ENCODE data around the gene PCTP. TPM values are rescaled to one million over a fixed set of nuclear protein-coding genes. Genes with fewer than 3 reads are reported as not detected.

PCTP gene
- total and polyA plus RNA-seq, 9 of the 15 experiments (the other 6 are each of a cell fraction or from before 2014, with no cell fraction given), result 10.9 to 62.3 (median 41.2) TPM

DNA sequence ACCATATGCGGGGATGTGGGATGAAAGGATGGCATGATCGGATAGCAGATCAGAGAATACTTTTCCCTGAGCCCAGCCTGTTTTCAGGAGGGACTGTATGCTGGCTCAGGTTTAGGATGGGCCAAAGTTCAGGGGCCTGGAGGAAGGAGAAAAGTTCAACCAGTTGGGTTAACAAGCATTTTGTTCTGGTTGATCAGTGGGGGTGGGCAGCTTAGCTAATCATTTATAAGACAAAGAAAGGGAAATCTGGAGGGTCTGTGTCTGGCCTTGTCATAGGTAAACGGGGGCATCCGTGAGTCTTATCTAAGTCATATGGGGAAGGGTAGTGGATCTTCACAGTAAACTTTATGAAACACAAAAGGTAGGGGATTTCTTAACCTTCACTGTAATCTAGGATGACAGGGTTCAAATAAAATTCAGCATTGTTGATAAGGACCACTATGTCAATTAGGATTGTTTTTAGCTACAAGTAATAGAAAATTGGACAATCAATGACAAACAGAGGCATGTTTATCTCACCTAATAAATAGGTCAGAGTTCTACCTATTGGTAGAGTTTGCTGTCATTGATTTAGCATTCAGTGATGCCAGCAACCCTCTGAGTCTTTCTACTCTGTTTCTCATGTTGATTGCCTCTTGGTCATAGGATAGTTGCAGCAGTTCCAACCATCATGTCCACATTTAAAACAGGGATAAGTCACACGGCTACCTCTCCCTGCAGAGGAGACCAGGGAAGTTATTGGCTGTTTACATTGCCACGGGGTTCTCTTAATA lies 11.4 kb downstream of the PCTP start:
- Histone ChIP-seq H3K9ac (ENCODE audit: insufficient read depth in 1 of 2, low read depth in 2 of 2, low read length in 2 of 2) (no peak overlapping the region), H3K4me1 (replicated peaks in 1 of 2; ENCODE audit: control insufficient read depth in 2 of 2, insufficient read depth in 2 of 2, low read length in 2 of 2) (peaks cover 0 to 7% of the 10 kb centered on the region in 2 experiments; a peak in 3 of 5 replicates), H3K27ac (ENCODE audit: extremely low read depth, low read depth, low read length) (no peak overlapping the region), H3K36me3 (ENCODE audit: control insufficient read depth, insufficient read depth, low read length) (no peaks in the 10 kb centered on the region), H2AFZ (ENCODE audit: low read depth, low read length) (no peak overlapping the region), H3K9me1 (ENCODE audit: control insufficient read depth, insufficient read depth, low read length) (no peaks in the 10 kb centered on the region), H3K9me3 (replicated peaks; ENCODE audit: control insufficient read depth, insufficient read depth, low read depth, low read length) (no peaks in the 10 kb centered on the region), H3K27me3 (ENCODE audit: control insufficient read depth in 2 of 2, insufficient read depth in 2 of 2, low read length in 2 of 2) (no peaks in the 10 kb centered on the region), H3K4me2 (ENCODE audit: insufficient read depth, low read length) (no peak overlapping the region), H3K79me2 (ENCODE audit: control insufficient read depth, insufficient read depth, low read length) (peaks cover 69% of the 10 kb centered on the region), H3K4me3 (no peak overlapping the region), H4K20me1 (replicated peaks; ENCODE audit: control insufficient read depth, insufficient read depth, low read length) (no peaks in the 10 kb centered on the region)
- TF ChIP-seq CBFB (CRISPR knock-in tag; IDR thresholded peaks at IDR 0.05) (no peak), ZNF589 (CRISPR knock-in tag; IDR thresholded peaks at IDR 0.05; ENCODE audit: low read depth) (no peak), PHTF2 (CRISPR knock-in tag; IDR thresholded peaks at IDR 0.05) (no peak), NR4A1 (CRISPR knock-in tag; IDR thresholded peaks at IDR 0.05) (no peak), NR4A1 (tag; IDR thresholded peaks at IDR 0.05) (no peak)
- ATAC-seq, result no peak
- CTCF ChIA-PET (ENCODE audit: low intra/inter-chr PET ratio), result no interaction called here
- no peak for FAIRE-seq
- no TSS peak for BruUV-seq (replicated peaks)
- intact Hi-C loops (cut with micrococcal nuclease) (loop anchor here (10.0 kb wide), 1 partner anchor 47 kb away; no protein-coding TSS in a partner anchor), in situ Hi-C loops (cut with MboI) (no loop called here)
- DNase-seq (ENCODE audit: extremely low read depth in 1 of 4, low spot score in 3 of 4), result no peak
- 70% methylated on average over 6 of the region's 6 CpGs for WGBS (ENCODE audit: insufficient coverage, low coverage, missing lambda C conversion rate)
- POLR2A ChIA-PET, result no interaction called here

DNA sequence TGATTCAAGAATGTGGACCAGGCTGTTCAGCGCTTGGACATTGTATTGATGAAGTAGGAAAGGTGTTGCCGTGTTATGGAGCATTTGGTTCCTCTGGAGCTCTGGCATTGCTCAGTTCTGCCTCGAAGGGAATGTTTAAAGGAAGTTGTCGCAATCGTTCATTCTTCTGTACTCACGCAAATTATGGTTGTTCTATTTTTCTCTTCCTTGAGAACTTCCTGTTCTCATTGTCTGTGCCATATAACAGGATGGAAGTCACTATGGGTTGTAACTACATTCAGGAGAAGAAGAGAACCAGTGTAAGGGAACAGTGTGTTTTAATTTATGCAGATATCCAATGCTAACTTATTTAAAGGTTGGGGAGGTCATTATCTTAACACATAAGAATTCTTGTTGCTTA lies 13.0 kb downstream of the PCTP start:
- Histone ChIP-seq H3K9me1 (ENCODE audit: control insufficient read depth, insufficient read depth, low read length) (no peaks in the 10 kb centered on the region), H3K36me3 (ENCODE audit: control insufficient read depth, insufficient read depth, low read length) (peaks cover 9% of the 10 kb centered on the region; the same call in 2 of the 3 replicates), H3K79me2 (ENCODE audit: control insufficient read depth, insufficient read depth, low read length) (peaks cover 59% of the 10 kb centered on the region), H3K27ac (ENCODE audit: extremely low read depth, low read depth, low read length) (no peak overlapping the region), H4K20me1 (replicated peaks; ENCODE audit: control insufficient read depth, insufficient read depth, low read length) (no peaks in the 10 kb centered on the region), H3K4me3 (no peak overlapping the region), H3K9me3 (replicated peaks; ENCODE audit: control insufficient read depth, insufficient read depth, low read depth, low read length) (no peaks in the 10 kb centered on the region), H3K4me1 (replicated peaks in 1 of 2; ENCODE audit: control insufficient read depth in 2 of 2, insufficient read depth in 2 of 2, low read length in 2 of 2) (peaks cover 0 to 7% of the 10 kb centered on the region in 2 experiments; a peak in 3 of 5 replicates), H3K9ac (ENCODE audit: insufficient read depth in 1 of 2, low read depth in 2 of 2, low read length in 2 of 2) (no peak overlapping the region), H2AFZ (ENCODE audit: low read depth, low read length) (no peak overlapping the region), H3K4me2 (ENCODE audit: insufficient read depth, low read length) (no peak overlapping the region), H3K27me3 (ENCODE audit: control insufficient read depth in 2 of 2, insufficient read depth in 2 of 2, low read length in 2 of 2) (no peaks in the 10 kb centered on the region)
- WGBS (ENCODE audit: insufficient coverage, low coverage, missing lambda C conversion rate), result 82% methylated on average over 6 of the region's 6 CpGs
- BruUV-seq (replicated peaks), result no TSS peak
- ChIA-PET CTCF (ENCODE audit: low intra/inter-chr PET ratio) (no interaction called here), POLR2A (interaction anchor here (1.1 kb wide), 1 partner anchor 13 kb away, joined by 6 read pairs; the partner anchor contains the start of gene PCTP)
- in situ Hi-C loops (cut with MboI), result no loop called here
- no peak for FAIRE-seq
- no peak for ATAC-seq
- DNase-seq (ENCODE audit: extremely low read depth in 1 of 4, low spot score in 3 of 4), result no peak
- intact Hi-C loops (cut with micrococcal nuclease), result loop anchor here (10.0 kb wide), 1 partner anchor 49 kb away; no protein-coding TSS in a partner anchor
- TF ChIP-seq HNRNPLL (IDR thresholded peaks at IDR 0.05; ENCODE audit: low read depth, low read length, poor library complexity, severe bottlenecking) (no peak), ARNT (IDR thresholded peaks at IDR 0.05) (no peak), CAMTA2 (CRISPR knock-in tag; conservative IDR thresholded peaks at IDR 0.05) (no peak), KLF13 (tag; IDR thresholded peaks at IDR 0.05; ENCODE audit: borderline replicate concordance, low read depth) (no peak), ZNF507 (tag; conservative IDR thresholded peaks at IDR 0.05) (no peak), ATF4 (CRISPR knock-in tag; IDR thresholded peaks at IDR 0.05) (no peak), NR1H2 (CRISPR knock-in tag; IDR thresholded peaks at IDR 0.05) (no peak), ZNF232 (CRISPR knock-in tag; IDR thresholded peaks at IDR 0.05) (no peak), ZNF395 (CRISPR knock-in tag; IDR thresholded peaks at IDR 0.05) (no peak)
